COLO829 (cell line): Measurements from ENCODE around the gene TMEM209.
"Not testable (repeated sequence)": the region's sequence is repeated elsewhere in the genome, so short reads cannot be mapped to it uniquely, and the experiment has no call there.

Experiments used
- DNase-seq: peaks from one replicate; pipeline ENCODE4 v3.0.0; 2012; ENCODE audit warnings: low spot score

Gene TMEM209

DNA sequence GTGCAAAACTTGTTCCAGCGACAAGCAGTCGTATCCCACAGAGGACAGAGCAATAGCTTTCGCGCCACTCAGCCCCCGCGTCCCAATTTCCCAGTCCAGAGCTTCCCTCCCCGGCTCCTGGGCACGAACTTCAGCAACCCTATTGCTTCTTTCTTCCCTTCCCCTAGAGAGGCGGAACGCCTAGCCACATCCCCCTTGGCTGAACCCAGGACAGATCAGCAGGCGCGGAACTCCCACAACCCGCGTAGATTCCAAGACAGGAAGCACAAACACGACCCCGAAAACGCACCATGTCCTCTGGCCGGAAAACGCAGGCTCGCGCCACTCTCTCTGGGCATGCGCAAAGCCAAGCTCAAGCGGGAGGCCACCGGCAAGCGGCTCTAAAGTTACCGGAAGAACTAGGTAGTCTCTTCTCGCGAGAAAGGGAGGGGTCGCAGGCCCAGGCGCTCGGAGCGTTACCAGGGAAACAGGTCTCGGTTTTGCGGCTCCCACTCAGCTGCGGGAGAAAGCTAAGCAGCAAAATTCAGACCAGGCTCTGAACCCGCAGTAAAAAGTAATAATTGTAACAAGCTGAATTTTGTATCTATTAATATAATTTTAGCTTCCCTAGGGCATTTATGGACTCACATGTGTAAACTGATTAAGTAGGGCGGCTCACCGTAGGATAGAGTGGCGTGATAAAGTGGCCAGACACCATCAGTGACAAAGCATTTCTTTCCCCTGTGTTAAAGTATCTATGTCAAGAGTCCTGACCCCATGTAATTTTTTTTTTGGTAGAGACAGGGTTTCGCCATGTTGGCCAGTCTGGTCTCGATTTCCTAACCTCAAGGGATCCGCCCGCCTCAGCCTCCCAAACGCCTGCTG is at the start of gene TMEM209:
TMEM209 (minus strand) TSS at position 323 of the 864 bp plus-strand sequence; CDS start at position 292, 31 bp downstream.
- DNase-seq: peak; percentile 99

DNA sequence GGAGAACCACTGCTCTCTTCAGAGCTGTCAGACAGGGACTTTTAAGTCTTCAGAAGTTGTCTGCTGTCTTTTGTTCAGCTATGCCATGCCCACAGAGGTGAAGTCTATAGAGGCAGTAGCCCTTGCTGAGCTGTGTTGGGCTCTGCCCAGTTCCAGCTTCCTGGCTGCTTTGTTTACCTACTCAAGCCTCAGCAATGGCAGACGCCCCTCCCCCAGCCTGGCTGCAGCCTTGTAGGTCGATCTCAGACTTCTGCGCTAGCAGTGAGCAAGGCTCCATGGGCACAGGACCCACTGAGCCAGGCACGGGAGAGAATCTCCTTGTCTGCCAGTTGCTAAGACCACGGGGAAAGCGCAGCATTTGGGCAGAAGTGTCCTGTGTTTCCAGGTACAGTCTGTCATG is 49.3 kb upstream of the TMEM209 start:
- DNase-seq: no peak

DNA sequence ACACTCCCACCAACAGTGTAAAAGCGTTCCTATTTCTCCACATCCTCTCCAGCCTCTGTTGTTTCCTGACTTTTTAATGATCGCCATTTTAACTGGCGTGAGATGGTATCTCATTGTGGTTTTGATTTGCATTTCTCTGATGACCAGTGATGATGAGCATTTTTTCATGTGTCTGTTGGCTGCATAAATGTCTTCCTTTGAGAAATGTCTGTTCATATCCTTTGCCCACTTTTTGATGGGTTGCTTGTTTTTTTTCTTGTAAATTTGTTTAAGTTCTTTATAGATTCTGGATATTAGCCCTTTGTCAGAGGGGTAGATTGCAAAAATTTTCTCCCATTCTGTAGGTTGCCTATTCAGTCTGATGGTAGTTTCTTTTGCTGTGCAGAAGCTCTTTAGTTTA is 44.4 kb upstream of the TMEM209 start:
- DNase-seq: not testable (repeated sequence)

DNA sequence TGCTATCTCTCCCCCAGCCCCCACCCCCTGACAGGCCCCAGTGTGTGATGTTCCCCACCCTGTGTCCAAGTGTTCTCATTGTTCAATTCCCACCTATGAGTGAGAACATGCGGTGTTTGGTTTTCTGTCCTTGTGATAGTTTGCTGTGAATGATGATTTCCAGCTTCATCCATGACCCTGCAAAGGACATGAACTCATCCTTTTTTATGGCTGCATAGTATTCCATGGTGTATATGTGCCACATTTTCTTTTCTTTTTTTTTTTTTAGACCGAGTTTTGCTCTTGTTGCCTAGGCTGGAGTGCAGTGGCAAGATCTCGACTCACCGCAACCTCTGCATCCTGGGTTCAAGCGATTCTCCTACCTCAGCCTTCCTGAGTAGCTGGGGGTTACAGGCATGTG is 43.6 kb upstream of the TMEM209 start:
- DNase-seq: not testable (repeated sequence)

DNA sequence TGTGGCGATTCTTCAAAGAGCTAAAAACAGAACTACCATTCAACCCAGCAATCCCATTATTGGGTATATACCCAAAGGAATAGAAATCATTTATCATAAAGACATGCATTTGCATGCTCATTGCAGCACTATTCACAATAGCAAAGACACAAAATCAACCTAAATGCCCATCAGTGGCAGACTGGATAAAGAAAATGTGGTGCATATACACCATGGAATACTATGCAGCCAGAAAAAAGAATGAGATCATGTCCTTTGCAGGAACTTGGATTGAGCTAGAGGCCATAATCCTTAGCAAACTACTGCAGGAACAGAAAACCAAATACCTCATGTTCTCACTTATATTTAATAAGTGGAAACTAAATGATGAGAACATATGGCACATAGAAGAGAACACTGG is 41.3 kb upstream of the TMEM209 start:
- not testable (repeated sequence) for DNase-seq

DNA sequence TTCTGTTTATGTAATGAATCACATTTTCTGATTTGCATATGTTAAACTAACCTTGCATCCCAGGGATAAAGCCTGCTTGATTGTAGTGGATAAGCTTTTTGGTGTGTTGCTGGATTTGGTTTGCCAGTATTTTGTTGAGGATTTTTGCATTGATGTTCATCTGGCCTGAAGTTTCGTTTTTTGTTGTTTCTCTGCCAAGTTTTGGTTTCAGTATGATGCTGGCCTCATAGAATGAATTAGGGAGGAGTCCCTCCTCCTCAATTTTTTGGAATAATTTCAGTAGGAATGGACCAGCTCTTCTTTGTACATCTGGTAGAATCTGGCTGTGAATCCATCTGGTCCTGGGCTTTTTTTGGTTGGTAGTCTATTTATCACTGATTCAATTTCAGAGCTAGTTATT is 38.3 kb upstream of the TMEM209 start:
- not testable (repeated sequence) for DNase-seq

DNA sequence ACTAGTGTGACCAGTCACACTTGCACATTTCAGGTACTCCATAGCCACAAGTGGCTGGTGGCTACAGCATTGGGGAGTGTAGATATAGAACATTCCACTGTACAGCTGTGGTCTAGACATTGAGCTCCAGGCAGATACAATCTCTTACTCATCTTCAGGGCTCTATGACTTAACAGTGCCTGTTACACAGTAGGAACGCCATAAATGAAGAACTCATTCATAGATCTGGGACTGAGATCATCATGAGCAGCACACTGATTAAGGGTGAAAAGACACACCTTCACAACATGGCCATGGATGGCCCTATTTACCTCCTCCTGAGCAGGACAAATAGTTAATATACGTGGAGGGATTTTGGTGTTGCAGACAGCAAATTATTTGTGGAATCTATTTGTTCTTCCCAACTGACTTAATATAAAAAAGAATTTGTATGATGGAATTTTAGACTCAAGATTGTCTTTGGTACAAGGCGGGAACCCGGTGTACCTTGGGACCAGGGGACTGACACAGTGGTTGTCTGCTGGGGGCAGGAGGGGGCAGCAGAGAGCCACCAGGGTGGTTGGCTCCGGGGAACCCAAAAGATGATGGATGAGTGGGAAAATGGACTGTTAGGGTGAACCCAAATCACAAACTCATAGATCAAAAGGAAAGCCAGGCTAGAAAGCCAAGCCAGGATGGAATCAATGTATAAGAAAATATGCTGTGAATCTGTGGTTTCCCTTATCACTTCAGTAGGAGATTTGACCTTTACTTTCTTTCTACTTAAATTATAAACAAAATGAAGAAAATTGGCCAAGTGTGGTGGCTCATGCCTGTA is 37.2 kb upstream of the TMEM209 start:
- peak; percentile 69 for DNase-seq

DNA sequence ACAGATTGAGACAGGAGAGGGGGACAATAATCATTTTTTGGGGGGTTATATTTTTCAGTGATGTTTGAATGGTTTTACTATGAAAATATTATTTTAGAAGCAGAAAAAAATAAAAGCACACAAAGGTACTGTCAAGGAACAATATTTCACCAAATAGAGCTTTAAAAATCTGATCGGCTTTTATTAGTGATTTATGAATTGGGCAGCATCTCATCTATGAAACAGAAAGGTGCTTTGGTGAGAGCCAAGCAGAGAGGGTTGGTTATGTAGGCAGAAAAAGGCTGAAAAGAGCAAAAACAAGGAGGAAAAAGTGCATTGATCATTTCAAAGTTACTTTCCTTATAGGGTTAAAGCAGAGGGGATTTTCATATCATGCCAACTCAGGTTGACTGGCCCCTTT is 35.0 kb upstream of the TMEM209 start:
- DNase-seq: no peak

DNA sequence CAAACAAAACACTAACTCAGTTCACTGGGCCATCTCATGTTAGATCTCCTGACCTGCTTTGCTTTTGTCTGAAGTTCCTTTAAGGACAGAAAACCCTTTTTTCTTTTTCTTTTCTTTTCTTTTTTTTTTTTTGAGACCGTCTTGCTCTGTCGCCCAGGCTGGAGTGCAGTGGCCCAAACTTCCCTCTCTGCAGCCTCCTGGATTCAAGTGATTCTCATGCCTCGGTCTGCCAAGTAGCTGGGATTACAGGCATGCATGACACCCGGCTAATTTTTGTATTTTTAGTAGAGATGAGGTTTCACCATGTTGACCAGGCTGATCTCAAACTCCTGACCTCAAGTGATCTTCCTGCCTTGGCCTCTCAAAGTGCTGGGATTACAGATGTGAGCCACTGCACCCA is 31.2 kb upstream of the TMEM209 start:
- not testable (repeated sequence) for DNase-seq

DNA sequence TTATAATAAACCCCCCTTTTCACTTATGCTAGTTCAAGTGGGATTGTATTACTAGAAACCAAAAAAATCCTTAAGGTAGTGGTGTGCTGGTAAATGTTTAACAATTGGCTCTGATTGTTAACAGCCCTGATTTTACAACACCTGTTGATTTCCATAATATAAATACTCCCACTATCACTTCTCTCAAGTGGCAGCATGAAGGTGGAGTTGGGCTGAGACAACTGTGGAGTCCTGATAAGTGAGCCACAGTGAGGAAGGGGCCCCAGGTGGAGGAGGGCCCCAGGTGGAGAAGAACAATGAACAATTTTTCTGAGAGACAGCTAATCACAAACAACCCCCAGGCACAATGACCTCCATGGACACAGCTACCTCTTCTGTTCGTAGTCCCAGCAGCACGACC is 28.9 kb upstream of the TMEM209 start:
- no peak for DNase-seq

DNA sequence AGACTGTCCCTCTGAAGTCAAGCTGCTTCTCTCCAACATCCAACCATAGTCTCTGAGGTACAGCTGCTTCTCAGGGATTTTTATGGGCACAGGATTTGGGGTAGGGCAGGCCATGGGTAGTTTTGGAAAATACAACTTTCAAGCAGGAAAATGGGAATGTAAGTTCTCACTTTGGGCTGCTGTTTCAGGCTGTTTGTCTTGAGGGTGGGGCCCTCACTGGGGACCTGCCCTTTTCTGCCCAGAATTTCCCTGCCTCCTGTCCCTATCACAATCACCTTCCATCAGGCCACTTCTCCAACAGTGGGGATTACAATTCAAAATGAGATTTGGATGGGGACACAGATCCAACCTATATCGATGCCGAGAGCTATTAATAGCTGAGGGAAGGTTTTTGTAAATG is 27.0 kb upstream of the TMEM209 start:
- no peak for DNase-seq

DNA sequence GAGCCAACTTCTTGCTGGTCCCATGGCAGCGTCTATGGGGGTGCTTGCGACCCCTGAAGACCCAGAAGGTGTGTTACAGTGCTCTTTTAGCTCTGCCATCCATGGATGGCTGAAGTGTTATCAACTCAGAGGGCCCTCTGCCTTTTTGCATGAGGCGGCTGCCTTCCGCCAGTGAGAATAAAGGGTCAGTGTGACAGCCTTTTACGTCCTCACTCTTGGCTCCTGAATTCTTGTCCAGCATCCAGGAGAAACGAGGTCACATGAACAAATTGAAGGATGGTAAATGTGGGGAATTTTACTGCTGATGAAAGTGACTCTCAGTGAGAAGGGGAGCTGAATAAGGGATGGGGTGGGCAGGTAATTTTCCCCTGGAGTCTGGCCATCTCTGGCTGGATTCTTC is 26.6 kb upstream of the TMEM209 start:
- no peak for DNase-seq

DNA sequence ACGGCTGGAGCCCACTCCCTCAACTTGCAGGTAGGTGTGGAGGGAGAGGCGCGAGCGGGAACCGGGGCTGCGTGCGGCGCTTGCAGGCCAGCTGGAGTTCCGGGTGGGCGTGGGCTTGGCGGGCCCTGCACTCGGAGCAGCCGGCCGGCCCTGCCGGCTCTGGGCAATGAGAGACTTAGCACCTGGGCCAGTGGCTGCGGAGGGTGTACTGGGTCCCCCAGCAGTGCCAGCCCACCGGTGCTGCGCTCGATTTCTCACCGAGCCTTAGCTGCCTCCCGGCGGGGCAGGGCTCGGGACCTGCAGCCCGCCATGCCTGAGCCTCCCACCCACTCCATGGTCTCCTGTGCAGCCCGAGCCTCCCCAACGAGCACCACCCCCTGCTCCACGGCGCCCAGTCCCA is 24.8 kb upstream of the TMEM209 start:
- not testable (repeated sequence) for DNase-seq

DNA sequence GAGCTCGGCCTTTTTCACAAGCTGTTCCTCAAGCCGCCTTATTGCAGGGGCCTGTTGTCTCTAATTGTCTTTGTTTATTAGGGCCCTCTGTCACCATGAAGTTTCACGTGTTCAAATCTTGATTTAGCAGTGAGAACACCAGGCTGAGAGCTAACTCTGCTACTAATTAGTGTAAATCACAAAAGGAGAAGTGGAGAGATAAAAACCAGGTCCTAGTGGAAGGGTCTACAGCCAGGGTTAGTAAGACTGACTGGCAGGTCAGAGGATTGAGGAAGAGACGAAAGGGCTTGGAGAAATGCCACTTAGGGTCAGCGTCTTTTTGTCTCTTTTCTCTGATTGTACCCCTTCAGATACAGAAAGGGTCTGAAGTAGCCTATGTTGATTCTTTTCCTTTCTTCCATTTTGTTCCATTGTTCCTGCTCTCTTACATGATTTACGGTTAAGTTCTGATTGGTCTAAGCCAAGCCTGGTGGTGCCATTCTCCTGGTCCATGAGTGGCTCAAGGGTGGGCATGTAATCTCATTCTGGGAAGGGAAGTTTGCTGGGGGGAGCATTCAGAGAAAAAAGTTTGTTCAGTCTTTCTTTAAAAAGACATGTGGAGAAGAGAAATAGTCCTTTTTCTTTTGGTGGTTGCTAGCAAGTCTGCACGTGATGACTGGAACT is 23.8 kb upstream of the TMEM209 start:
- DNase-seq: no peak

DNA sequence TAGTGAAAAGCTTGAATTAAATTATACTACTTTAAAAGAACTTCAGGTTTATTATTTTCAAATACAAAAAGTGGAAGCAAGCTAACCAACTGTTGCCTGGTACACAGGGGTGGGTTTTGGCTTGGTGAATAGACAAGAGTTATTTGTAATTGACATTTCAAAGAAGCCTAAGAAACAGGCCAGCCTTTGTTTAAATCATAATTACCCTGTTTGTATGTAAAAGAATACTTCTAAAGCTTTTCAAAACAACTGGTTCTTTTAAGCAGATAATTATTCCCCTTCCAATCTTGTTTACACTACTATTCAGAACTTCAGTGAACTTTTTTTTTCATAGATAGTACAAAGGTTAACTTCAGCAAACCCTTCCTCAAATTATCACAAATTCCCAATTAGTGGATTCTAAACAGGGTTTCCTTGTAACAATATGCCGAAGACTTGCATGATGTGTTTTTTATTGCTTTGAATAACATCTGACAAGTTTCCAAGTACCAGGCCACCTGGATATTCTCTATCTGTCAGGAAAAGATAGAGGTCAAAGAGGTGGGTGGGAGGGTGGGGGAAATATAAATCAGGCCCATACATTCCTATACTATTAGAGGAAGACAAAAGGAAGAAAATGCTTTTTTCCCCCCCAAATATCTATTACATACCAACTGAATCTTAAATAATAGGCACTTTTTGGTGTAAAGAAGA is 22.8 kb upstream of the TMEM209 start:
- peak; percentile 98 for DNase-seq

DNA sequence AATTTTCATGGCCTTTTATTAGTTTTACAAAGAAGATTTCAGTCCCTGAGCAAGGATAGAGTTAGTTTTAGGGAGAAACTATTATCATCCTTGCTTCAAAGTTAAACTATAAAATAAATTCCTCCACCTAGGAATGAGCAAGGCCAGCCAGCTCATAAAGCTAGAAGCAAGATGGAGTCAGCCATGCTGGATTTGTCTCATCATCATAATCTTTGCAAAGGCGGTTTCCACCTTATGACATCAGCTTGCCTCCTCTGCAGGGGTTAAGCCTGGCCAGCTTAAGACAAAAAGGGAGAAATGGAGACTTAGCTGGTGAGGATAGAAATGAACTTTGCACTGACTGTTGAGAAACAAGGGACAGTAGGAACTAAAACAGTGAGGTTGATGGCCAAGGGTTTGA is 21.1 kb upstream of the TMEM209 start:
- no peak for DNase-seq

DNA sequence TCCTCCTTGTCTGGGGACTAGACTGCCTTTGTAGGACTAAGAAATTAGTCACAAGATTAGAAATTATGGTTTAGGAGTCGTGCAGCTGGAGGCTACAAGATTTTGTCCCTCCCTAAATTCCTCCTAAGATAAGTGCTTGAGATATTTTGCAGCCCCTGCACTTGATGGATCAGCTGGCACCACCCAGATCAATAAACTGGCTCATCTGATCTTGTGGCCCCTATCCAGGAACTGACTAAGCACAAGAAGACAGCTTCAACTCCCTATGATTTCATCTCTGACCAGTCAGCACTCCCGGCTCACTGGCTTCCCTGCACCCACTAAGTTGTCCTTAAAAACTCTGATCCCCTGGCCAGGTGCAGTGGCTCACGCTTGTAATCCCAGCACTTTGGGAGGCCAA is 19.7 kb upstream of the TMEM209 start:
- not testable (repeated sequence) for DNase-seq

DNA sequence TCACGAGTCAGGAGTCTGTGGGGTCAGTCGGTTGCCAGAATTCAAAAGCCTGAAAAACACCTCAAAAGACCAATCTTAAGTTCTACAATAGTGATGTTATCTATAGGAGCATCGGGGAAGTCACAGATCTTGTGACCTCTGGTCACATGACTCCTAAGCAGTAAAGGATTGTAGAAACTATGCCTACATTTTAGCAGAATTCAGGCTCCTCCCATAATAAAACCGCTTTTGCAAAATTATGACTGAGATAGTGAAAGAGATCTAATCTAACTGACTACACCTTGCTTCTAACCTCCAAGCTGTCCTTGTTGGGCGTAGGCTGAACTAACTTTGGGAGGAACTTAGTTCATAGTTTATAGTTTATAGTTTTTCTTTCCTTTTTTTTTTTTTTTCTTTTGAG is 19.0 kb upstream of the TMEM209 start:
- no peak for DNase-seq

DNA sequence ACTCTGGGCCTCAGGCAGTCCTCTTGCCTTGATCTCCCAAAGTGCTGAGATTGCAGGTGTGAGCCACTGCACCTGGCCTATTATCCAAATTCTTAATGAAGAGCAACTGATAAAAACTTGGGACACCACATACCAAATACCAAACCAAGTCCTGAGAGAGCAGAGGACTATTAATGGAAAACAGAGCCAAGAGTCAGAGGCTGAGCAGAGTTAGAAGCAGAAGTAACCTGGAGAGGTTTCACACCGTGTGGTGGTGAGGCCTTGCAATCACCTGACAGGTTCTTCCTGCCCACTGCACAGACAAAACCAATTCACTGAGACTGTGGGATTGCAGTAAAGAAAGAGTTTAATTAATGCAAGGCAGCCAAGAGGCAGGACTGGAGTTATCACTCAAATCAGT is 18.4 kb upstream of the TMEM209 start:
- DNase-seq: no peak

DNA sequence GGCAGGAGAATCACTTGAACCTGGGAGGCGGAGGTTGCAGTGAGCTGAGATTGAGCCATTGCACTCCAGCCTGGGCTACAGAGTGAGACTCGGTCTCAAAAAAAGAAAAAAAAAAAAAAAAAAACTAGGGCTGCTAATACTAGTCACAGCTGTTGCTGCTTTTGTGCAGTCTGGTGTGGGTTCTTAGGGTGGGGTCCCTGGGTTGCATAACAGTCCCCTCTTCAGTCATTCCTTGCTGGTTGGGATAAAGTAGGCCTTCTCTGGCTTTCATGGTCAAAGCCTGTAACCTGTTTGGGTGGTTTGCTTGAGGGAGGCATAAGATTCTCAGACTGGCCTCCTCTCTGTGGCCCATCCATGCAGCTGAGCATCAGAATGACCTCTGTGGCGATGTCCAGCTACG is 16.5 kb upstream of the TMEM209 start:
- no peak for DNase-seq

DNA sequence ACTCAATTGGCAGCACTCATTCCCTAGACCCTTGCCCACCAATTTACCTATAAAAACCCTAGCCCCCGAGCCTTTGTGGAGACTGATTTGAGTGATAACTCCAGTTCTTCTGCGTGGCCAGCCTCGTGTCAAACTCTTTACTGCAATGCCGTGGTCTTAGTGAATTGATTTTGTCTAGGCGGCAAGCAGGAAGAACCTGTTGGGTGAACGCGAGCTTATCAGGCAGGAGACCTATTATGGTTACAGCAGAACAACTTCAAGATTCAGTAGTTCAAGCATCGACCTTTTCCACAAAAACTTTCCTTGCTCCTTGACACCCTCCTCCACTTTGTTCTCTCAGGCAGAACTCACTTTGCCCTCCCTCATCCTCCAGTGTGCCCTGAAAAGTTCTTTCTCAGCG is 14.7 kb upstream of the TMEM209 start:
- DNase-seq: no peak
